ENCODE measurements around the gene NPAS1.

Gene NPAS1, protein sequence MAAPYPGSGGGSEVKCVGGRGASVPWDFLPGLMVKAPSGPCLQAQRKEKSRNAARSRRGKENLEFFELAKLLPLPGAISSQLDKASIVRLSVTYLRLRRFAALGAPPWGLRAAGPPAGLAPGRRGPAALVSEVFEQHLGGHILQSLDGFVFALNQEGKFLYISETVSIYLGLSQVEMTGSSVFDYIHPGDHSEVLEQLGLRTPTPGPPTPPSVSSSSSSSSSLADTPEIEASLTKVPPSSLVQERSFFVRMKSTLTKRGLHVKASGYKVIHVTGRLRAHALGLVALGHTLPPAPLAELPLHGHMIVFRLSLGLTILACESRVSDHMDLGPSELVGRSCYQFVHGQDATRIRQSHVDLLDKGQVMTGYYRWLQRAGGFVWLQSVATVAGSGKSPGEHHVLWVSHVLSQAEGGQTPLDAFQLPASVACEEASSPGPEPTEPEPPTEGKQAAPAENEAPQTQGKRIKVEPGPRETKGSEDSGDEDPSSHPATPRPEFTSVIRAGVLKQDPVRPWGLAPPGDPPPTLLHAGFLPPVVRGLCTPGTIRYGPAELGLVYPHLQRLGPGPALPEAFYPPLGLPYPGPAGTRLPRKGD

DNA sequence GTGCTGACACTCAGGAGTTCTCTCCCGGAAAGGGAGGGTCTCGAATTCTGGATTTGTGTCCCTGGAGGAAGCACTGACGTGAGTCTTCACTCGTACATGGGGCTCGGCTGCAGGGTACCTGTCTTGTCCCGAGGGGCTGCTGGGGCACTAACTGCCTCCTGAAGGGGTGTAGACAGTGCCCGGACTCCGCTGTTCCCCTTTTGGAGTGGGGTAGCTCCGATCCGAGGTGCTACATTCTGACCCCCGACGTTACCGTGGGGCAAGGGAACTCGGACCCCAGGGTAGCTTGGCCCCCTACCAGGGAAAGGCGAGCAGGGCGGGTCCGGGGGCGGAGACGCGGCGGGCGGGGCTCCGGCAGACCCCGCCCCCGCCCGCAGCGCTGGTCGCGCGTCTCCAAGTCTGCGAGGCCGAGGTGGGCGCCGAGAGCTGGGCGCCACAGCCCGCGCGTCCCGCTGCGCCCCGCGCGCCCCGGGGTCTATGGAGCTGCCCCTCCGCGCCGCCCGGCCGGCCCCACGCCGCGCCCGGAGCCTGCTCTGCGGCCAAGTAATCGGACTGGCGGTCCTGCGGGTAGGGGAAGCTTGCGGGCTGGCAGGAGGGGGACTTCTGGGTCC lies at the start of gene NPAS1:
Gene NPAS1 (plus strand): TSS at position 407 of the 611 bp plus-strand sequence. CDS start 1,211 bp downstream, outside the sequence.
- no peak for DNase-seq

DNA sequence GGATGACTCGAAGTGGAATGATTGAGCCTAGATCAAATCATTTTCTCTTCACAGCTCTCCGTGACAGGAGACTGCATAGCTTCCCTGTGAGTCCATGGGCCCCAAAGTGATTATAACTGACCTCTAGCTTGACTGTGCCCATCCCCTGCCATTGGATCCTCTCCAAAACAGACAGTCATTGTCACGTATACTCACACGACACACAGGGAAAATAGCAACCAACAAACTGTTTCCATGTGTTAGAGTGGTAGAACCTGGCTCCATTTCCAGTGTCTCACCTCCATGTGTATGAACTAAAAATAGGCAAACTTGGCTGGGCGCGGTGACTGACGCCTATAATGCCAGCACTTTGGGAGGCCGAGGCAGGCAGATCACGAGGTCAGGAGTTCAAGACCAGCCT lies 48.8 kb upstream of the NPAS1 start:
- DNase-seq: no peak

DNA sequence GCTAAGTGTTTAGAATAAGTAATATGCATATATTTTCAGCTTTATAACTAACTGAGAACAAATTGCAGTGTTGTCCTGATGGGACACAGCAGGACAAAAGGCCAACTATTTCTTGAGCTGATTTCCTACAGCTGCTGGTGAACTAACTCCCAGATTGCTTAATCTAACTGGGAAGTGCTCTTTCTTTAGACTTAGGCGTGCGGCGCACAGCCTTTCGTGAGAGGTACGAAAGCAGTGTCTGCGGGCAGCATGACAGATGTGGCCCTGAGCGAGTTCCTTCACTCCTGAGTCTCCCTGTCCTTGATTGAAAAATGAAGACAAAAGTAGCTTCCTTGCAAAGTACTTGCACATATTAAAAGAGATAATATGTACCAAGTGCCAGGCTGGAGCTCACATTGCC lies 47.3 kb upstream of the NPAS1 start:
- no peak for DNase-seq

DNA sequence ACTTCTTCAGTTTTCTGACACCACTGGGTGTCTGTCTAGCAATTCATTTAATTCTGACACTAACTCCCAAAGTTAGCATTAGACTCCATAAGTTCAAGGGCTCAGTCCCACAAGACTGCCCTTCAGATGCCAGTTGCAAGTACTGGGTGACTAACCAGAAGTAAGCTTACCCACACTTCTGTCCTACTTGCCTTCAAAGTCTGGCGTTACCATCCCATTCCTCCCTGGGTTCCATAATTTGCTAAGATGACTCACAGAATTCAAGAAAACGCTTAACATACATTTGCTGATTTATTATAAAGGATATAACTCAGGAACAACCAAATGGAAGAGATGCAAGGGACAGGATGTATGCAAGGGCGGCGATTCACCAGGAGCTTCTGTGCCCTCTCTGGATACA lies 45.5 kb upstream of the NPAS1 start:
- DNase-seq: no peak

DNA sequence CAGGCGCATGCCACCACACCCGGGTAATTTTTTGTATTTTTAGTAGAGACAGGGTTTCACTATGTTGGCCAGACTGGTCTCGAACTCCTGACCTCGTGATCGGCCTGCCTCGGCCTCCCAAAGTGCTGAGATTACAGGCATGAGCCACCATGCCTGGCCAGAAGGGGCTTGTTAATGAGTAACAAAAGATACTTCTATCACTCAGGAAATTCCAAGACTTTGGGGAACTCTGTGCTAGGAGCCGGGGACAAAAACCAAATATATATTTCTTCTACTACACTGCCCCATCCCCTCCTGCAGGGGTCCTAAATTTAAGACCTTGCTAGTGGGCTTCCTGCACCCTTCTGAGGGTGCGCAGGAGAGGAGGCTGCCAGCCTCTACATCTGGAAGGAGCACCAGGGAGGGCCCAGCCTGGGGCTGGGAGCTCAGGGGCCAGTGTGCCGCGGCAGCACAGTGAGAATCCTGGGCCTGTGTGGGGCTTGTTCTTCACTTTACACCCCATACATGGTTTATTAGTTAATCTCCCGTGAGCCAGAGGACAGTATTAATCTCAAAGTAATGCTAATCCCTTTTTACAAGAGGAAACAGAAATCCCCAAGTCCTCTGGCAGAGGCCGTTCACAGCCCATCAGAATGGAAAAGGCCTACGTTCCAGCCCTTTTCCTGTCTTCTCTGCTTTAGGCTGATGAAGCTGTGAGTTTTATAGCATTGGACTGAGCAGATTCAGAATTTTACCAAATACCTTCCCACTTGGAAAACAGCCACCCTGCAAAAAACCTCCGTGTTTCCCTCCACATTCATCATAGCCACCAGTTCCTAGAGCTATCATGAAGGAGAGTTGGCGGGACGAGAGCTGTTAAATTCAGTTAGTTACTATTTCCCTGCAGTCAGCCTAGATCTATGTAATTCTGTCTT lies 44.4 kb upstream of the NPAS1 start:
- DNase-seq: no peak

DNA sequence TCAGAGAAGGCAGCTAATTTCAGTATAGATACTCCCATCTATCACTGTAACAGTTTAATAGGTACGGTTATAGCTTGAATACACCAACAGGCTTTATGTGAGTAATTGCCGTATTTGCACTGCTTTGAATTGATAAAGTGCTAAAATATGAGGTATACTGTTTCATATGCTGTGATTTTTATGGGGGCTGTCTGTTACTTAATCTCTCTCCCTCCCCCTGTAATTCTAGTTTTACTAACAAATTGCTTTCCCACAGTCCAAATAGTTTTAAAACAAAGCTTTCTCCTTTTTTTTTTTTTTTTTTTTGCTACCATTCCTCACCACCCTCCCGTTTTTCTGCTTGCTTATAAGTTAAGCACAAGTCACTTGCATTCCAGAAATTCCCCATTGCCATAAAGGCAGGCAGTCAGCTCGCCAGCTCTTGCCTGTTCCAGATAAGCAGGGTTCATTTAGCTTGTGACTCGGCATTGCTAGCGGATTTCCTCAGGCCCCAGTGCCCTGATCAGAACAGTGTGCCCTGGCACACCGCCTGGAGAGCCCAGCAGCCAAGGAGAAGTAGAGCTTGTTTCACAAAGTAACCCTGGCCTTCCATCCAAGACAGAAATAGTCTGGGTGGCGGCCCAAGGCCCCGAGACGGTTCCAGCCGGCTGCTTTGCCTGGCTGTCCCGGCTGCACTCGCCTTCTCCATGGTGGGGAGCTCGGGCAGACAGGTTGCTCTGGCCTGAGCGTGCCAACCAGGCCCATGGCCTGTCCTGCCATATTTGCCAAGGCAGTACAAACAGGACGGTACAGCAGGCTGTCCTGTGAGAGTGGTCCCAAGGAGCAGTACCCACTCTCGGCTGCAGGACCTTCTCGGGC lies 43.5 kb upstream of the NPAS1 start:
- DNase-seq: no peak

DNA sequence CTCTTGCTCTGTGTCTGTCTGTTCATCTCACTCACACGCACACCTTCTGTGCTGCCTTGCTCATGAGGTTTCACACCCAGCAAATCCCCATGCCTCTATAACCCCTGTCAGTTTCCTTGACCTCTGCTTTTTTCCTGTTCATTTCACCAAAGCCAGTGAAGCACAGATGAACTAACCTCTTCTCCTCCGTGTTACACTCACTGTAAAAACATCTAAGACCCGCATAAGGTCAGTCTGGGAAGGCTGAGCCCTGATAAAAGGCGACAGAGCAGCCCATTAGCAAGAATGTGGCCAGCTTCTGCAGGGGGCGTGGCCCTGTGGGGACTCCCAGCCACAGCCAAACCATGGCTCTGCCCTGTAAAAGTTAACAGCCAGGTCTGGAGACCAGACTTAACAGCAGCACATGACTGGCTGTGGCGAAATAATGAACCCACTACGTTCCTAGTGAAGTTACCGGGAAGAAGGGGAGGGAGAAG lies 42.8 kb upstream of the NPAS1 start:
- no peak for DNase-seq

DNA sequence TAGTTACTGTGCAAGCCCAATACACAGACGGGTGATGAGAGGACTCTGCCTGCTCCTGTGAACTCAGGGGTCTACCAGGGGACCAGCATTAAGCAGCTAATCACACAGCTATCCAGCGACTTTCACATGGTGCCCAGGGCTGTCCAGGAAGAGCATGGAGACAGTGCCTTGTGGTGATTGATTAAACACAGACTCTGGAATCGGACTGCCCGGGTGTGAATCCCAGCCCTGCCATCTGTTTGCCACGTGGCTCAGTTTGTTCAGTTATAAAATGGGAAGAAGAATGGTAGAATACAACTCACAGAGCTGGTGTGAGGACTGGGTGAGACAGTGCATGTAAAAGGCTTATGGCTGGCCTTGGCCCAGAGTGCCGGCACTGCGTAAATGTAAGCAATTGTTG lies 42.1 kb upstream of the NPAS1 start:
- no peak for DNase-seq

DNA sequence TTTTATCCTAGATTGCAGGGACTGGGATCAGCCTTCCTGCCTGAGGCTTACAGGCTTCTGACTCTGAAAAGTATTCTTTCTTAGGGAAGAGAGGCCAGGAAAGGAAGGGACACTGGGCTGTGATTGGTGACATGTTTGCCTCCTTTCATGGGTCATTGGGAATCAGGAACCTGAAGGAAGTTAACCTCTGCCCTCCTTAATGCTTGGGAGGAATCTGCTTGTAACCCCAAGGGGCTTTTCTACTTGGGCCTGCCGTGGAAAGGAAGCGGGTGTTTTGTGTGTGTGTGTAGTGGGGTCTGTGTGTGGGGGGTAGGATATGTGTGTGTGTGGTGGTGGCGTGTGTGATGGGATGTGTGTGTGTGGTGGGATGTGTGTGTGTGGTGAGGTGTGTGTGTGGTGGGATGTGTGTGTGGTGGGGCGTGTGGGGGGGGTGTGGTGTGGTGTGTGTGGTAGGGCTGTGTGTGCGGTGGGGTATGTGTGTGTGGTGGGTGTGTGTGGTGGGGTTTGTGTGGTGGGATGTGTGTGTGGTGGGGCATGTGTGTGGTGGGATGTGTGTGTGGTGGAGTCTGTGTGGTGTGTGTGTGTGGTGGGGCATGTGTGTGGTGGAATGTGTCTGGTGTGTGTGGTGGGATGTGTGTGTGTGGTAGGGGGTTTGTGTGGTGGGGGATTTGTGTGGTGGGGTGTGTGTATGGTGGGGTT lies 41.3 kb upstream of the NPAS1 start:
- no peak for DNase-seq

DNA sequence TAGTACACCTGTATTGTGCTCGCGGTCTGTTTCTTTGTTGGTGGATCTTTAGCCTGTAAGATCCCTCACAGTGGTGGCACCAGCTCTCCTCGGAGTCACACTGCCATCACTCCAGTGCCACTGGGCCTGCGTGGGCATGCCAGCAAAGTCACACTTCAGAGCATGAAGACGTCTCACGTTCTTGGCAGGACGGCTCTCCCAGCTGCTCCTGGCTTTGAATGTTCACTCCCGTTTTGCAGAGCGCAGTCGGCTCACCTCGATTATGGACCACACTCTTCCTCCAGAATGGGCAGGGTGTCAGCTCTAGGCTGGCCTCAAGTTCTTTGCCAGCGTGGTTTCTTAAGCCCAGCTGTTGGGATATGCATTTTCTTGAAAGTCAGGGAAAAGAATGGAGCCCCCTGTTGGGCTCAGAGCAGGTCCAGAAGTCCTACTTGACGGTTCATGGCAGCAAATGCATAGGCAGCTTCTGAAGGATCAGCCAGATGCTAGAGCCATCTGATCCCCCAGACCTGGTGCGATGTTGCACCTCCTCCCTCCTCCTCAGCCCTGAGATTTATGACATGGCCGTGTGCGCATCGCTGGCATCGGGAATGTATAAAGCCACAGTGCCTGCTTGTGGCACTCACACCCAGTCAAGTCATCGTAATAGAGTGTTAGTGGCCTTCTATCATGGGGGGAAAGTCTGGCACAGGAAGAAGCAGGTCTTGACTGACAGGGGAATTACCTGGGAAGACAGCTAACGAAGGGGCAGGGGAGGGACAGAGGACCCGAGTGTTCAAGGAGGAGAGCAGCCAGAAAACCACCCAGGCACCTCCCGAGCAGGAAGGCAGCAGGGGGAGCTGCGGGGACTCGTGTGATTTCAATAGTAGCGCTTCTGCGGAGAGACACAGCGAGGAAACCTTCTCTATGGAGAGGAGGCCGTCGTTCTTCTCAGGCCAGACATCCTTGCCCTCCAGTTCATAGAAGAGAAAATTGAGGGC lies 40.2 kb upstream of the NPAS1 start:
- DNase-seq: no peak

DNA sequence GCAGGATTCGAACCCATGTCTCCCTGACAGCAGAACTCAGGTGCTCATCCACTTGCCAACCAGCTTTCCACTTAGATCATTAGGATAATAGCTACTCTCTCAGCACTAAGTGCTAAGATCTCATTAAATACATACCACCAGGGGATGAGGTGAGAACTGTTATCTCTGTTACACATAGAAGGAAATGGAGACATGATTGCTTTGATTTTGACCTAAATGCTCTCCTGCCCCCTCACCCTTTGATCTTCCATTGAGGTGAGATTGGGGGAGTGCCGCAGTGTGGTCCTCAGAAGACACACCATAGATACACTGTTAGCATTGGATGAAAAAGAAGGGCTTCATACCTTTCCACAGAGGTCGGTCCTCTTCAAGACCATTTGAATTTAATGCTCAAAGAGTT lies 38.9 kb upstream of the NPAS1 start:
- DNase-seq: no peak

DNA sequence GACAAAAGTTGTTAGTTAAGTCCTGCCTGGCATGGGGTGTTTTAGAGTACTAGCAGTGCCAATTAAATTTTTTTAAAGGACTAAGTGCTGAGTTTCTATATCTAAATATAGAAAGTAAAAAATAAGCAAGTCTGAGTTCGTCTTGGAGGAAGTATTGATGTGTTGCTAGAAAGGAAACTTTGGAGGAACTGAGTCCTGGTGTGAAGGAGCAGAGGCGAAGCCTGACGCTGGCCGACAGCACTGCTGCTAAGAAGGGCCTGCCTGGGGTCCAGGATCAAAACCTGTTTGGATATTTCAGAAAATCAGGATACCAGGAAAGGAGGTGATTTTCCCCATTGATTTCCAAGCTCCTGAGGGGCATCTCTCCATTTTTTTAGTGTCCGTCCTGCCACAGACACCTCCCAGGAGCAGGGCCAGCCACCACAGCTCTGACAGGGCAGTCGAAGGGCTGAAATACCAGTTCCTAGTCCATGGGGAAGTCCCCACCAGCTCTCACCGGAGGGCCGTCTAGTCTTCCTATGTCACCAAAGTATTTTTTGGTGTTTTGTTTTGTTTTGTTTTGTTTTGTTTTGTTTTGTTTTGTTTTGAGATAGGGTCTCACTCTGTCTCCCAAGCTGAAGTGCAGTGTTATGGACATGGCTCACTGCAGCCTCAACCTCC lies 38.2 kb upstream of the NPAS1 start:
- no peak for DNase-seq

DNA sequence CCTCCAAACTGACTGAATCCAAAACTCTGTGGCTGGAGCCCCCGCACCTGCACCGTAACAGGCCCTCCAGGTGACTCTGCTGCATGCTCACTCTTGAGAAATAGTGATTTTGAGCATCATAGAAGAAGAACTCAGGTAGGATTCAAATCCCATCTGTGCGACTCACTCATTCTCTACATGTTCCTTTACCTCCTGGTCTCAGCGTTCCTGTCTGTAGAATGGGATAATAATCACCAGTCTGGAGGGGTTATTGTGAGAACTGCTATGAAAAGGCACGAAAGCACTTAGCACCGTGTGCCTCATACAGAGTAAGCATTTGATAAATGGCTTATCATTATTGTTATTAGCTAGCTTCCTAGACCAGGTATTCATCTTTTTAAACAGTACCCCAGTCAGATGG lies 36.5 kb upstream of the NPAS1 start:
- DNase-seq: no peak

DNA sequence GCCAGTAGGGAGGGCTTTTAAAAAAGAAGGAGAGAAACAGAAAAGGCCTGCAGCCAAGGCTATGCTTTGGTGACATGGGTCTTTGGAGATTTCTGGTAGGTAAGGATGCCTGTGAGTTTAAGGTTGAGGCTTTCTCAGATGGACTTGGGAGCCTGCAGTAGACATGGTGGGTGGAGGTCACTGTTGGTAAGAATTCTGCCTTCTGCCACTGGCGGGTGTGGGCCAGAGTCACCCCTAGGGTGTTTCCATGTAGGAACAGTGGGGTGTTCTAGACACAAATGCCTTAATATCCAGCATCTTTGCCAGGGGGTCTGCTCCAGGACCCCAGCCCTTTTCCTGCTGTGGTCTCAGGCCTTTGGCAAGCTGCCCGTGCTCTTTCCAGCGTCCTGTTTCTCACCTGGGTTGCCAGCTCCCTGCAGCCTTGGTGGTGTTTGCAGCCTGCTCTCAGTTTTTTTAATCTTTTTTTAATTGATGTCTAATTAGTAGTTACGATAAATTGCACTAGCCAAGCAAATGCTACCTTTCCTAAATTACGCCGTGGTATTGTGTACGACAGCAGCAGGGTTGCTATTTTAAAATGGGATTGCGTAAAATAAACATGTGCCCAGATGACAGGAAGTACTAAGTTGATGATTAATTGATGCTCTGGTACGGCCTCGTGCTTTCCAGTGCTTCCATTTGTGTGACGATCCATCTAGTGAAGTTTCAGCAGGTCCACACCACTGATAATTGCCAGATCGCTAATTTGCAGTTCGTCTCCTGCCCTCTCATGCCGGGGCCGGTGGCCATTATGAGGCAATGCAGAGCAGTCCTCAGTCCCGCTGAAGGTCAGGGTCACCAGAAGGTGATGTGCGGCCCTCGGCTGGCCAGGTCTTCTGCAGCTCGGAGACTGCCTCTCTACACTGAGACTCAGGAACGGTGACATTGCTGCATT lies 35.3 kb upstream of the NPAS1 start:
- DNase-seq: no peak

DNA sequence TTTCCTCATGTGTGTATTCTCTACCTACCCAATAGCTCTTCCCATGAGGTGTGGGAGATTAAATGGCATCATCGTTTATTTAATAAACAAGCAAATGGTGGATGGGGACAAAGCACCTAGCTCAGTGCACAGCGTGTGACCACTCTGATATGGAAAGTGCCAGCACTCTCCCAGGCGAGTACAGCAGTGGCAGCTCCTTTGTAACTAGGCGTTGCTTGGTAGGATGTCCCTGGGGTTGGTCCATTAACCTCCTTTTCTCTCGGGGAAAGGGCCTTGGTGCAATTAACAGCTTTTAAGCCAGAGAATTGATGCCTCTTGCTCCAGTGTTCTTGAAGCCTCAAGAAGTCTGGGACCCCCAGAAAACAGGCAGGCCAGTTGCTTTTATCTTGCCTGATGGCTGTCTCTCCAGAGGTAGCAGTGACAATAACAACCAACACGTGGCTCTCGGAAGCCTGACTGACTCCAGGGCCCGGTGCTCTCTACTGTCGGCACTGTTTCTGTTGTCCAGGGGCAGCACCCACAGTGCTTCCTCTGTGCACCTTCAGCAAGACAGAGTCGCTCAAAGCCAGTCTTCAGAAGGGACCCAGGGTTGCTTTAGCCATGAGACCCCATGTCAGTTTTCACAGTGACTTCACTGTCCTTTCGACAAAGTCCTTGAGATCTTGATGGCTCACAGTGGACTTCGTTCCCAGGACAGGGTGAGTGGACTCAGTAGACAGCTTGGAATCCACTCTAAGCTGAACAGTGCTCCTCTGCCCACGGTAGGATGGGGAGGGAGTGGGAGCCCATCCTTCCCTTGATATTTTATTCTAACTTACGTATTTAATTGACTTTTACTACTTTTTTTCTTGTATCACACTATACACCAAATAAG lies 33.9 kb upstream of the NPAS1 start:
- no peak for DNase-seq

DNA sequence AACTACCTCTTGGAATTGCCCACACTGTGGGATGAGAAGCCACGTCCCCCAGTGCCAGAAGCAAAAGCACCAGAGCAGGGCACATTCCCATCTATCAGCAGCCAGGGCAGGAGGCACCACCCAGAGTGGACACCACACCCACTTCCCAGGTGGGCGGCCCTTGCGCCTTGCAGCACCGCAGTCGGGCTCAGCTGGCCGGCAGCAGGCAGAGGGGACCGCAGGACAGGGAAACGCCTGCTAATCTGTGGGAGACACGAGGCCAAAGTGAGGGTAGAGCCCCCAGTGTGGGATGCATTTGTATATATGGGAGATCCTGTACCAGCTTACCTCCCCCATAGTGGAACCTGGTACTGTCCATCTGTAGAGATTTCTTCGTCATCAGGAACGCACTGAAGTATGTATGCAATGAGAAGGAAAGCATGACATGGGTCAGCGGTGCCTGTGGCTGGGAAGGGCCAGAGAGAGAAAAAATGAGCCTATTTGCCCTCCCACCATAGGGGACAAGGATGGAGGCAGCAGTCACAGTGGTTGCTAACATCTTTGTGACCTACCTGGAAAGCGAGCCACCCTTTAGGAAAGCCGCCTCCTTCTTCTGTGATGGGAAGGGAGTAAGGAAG lies 30.9 kb upstream of the NPAS1 start:
- DNase-seq: no peak
